ENCODE results near the gene PIM3. TPM values are rescaled to one million over a fixed set of nuclear protein-coding genes. Genes with fewer than 3 reads are reported as not detected.

Gene PIM3
- total RNA-seq, 2 experiments from 2014 or later, result 146 to 158 TPM

GRCh38 chr22:49973018-49973961, 12.7 kb downstream of the PIM3 start:
- POLR2A ChIA-PET, result no interaction called here

GRCh38 chr22:49975543-49976389, 15.2 kb downstream of the PIM3 start:
- Mint-ChIP-seq H3K9me3 (peaks cover 22% of the 10 kb centered on the region), H3K27me3 (no peaks in the 10 kb centered on the region), H3K4me3 (peak overlapping the region; percentile 55), H3K27ac (peak overlapping the region; percentile 96), H3K36me3 (ENCODE audit: low read depth) (peaks cover 30% of the 10 kb centered on the region), H3K4me1 (ENCODE audit: low read depth) (peaks cover 34% of the 10 kb centered on the region)
- POLR2A ChIA-PET, result interaction anchor here (0.7 to 1.4 kb wide), 3 partner anchors 8 to 216 kb away, joined by 3 to 7 read pairs (median 4); no protein-coding TSS in a partner anchor
- ATAC-seq (peak; percentile 60), DNase-seq (peak; percentile 80)
- intact Hi-C loops (cut with micrococcal nuclease), result no loop called here
- no peak for TF ChIP-seq CTCF (IDR thresholded peaks at IDR 0.05)
- CTCF ChIA-PET, result interaction anchor here (0.7 to 1.6 kb wide), 4 partner anchors 10 to 55 kb away, joined by 3 to 9 read pairs (median 4); no protein-coding TSS in a partner anchor

More at GRCh38 chr22:49973018-49973961, 12.7 kb downstream of the PIM3 start:
- no peak overlapping the region for H3K4me3 Mint-ChIP-seq
- DNase-seq, result no peak
- H3K27me3 Mint-ChIP-seq, result no peaks in the 10 kb centered on the region
- H3K36me3 Mint-ChIP-seq (ENCODE audit: low read depth), result peaks cover 17% of the 10 kb centered on the region
- intact Hi-C loops (cut with micrococcal nuclease), result loop anchor here (5.0 kb wide), 1 partner anchor 44 kb away; no protein-coding TSS in a partner anchor
- H3K9me3 Mint-ChIP-seq, result peaks cover 8% of the 10 kb centered on the region
- peaks cover 36% of the 10 kb centered on the region for H3K4me1 Mint-ChIP-seq (ENCODE audit: low read depth)
- CTCF ChIA-PET, result no interaction called here
- TF ChIP-seq CTCF (IDR thresholded peaks at IDR 0.05), result no peak
- ATAC-seq, result no peak
- no peak overlapping the region for H3K27ac Mint-ChIP-seq

DNA sequence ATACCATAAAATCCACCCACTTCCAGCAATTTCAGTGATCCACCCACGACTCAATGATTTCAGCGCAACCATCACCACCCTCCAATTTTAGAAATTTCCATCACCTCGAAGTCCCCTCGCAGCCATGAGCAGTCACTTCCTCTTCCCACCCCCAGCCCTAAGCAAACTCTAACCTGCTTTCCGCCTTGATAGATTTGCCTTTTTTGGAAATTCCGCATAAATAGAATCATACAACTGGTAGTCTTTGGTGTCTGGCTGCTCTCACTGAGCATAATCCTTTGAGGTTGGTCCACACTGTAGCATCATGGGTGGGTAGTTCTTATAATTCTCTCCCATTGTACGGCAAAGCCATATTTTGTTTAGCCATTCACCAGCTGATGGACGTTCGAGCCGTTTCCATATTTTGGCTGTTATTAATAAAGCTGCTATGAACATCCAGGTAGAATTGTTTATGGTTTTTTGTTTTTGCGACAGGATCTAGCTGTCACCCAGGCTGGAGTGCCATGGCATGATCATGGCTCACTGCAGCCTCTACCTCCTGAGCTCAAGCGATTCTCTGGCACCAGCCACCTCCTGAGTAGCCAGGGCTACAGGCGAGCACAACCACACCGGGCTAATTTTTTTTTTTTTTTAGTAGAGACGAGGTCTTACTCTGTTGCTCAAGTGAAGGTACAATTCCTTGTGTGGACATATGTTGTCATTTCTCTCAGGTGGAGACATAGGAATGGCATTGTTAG, 16.0 kb downstream of the PIM3 start:
- Mint-ChIP-seq H3K4me3 (peak overlapping the region; percentile 1), H3K27me3 (no peaks in the 10 kb centered on the region), H3K36me3 (ENCODE audit: low read depth) (peaks cover 31% of the 10 kb centered on the region), H3K4me1 (ENCODE audit: low read depth) (peaks cover 34% of the 10 kb centered on the region), H3K9me3 (peaks cover 27% of the 10 kb centered on the region), H3K27ac (peak overlapping the region; percentile 96)
- POLR2A ChIA-PET, result interaction anchor here (0.7 to 1.4 kb wide), 4 partner anchors 9 to 215 kb away, joined by 3 to 7 read pairs (median 4); no protein-coding TSS in a partner anchor
- no peak for TF ChIP-seq CTCF (IDR thresholded peaks at IDR 0.05)
- CTCF ChIA-PET, result interaction anchor here (0.7 to 1.6 kb wide), 4 partner anchors 9 to 54 kb away, joined by 3 to 9 read pairs (median 4); no protein-coding TSS in a partner anchor
- intact Hi-C loops (cut with micrococcal nuclease), result no loop called here
- DNase-seq (peak; percentile 79), ATAC-seq (peak; percentile 62)

GRCh38 chr22:49977578-49977977, 17.0 kb downstream of the PIM3 start:
- peaks cover 32% of the 10 kb centered on the region for H3K36me3 Mint-ChIP-seq (ENCODE audit: low read depth)
- DNase-seq (no peak), ATAC-seq (no peak)
- H3K4me3 Mint-ChIP-seq, result no peak overlapping the region
- H3K9me3 Mint-ChIP-seq, result peaks cover 28% of the 10 kb centered on the region
- no peak for TF ChIP-seq CTCF (IDR thresholded peaks at IDR 0.05)
- ChIA-PET CTCF (interaction anchor here (1.5 to 1.6 kb wide), 2 partner anchors 41 to 53 kb away, joined by 3 to 9 read pairs; no protein-coding TSS in a partner anchor), POLR2A (interaction anchor here (1.3 kb wide), 1 partner anchor 214 kb away, joined by 4 read pairs; no protein-coding TSS in a partner anchor)
- peak overlapping the region; percentile 18 for H3K27ac Mint-ChIP-seq
- H3K4me1 Mint-ChIP-seq (ENCODE audit: low read depth), result peaks cover 37% of the 10 kb centered on the region
- H3K27me3 Mint-ChIP-seq, result peaks cover 2% of the 10 kb centered on the region
- intact Hi-C loops (cut with micrococcal nuclease), result no loop called here
